ENCODE results near the gene AGBL4.
"Not testable (repeated sequence)": the region's sequence is repeated elsewhere in the genome, so short reads cannot be mapped to it uniquely, and the experiment has no call there.

The AGBL4 gene

DNA sequence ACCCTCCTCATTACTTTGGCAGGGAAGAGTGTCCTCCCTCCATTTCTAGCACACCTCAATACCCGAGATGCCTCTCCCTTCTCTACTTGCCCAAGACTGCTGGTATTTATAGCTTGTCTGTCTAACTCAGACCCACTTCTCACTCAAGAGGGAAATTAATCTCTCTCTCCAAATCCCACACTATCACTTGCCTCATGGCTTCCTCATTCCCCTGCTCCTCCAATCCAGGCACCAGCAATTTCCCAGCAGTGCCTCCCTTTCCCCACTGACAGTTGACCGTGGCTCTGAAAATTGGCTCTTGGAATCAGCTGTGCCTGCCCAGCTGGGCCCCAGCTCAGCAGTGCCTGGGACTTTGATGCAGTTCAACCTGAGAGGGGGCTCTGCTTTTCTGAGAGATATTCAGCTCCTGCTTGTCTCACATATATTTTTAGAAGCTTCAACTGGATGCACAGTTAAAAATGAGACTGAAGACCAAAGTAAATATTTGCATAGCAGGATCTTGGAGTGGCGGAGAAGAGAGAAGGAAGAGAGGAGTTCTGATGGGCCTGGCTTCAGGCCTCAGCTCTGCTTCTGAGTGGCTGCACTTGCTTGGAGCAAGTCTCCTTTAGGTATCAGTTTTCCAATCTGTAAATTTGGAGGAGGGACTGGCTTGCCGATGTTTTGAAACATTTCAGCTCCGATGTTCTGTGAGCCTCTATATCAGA is 1470.7 kb downstream of the AGBL4 start:
- TF ChIP-seq POLR2A (IDR thresholded peaks at IDR 0.05; ENCODE audit: low read depth, low read length): no peak
- FAIRE-seq: no peak
- DNase-seq (ENCODE audit: insufficient read length, low spot score): no peak

DNA sequence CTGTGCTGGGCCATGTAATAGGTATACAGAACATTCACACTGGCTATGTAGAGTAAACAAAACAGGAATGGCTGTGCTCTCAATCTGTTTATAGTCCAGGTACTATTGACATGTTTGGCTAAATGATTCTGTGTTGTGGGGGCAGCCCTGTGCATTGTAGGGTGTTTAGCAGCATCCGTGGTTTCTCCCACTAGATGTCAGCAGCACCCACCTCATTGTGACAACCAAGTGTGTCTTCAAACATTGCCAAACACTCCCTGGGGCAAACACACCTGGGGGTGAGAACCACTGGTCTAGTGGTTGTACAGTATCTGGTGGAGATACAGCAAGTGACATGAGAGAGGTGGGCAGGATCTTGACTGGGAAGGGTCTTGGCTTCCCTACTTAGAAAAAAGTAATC is 1471.3 kb downstream of the AGBL4 start:
- FAIRE-seq (no peak), DNase-seq (ENCODE audit: insufficient read length, low spot score) (no peak)
- no peak for TF ChIP-seq POLR2A (IDR thresholded peaks at IDR 0.05; ENCODE audit: low read depth, low read length)

DNA sequence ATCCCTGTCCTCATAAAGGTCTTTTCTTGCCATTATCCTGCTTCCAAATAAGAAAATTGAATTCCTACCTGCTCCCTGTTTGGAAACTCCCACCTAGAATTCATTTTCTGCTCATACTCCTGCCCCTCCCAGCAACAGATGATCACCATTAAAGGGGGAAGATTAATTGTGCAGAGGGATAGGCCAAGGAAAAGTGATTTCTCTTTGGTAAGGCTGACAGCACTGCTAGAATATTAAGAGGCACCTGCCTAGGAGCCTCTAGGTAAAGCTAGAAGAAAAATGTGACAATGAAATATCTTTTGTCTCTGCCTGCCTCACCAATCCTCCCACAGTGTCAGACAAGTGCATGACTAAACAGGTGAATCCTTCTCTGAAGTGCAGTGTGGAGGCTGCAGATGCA is 1474.8 kb downstream of the AGBL4 start:
- TF ChIP-seq POLR2A (IDR thresholded peaks at IDR 0.05; ENCODE audit: low read depth, low read length): no peak
- FAIRE-seq (no peak), DNase-seq (ENCODE audit: insufficient read length, low spot score) (no peak)

DNA sequence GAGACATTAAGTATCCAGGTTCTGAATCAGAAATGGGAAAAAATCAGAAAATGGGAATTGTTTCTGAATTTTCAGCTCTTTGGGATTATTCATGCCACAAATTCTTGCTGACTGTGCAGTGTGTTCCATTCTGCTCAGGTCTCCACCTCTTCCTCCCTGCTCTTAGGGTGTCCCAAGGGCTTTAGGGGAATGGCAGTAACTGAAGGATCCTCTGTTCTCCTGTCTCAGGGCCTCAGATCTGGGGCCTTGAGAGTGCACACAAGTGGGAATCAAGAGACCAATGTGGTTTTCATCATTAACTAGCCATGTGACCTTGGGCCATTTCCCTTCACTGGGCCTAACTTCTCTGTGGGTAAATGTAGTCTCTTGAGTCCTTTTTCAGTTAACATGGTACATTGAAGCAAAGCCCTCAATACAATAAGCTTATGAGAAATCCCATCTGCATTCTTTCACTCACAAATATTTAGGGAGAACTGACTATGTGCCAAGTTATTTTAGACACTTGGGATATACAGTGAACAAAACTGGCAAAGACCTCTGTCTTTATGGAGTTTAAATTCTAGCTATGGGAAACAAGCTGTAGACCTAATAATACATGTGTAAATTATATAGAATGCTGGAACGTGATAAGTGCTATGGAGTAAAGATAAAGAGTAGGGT is 1476.1 kb downstream of the AGBL4 start:
- DNase-seq (ENCODE audit: insufficient read length, low spot score): no peak
- no peak for FAIRE-seq
- no peak for TF ChIP-seq POLR2A (IDR thresholded peaks at IDR 0.05; ENCODE audit: low read depth, low read length)

DNA sequence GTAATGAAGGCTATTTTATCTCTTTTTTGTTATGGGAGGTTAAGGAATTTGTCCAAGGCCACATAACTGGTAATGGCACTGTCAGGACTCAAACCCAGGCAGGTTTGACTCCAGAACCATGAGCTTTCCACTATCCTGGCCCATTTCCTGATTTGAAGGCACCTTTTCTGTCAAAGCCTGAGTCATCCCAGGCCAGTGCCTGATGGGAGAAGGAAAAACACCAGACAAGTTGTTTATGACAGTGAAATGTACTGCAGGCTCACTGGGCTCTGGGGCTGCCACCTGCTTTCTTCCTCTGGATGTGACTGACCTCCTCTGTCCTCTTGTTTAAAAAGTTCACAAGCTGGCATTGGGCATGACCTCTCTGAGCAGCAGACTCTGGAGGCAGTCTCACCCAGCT is 1479.9 kb downstream of the AGBL4 start:
- DNase-seq (ENCODE audit: insufficient read length, low spot score) (no peak), FAIRE-seq (no peak)
- no peak for TF ChIP-seq POLR2A (IDR thresholded peaks at IDR 0.05; ENCODE audit: low read depth, low read length)

DNA sequence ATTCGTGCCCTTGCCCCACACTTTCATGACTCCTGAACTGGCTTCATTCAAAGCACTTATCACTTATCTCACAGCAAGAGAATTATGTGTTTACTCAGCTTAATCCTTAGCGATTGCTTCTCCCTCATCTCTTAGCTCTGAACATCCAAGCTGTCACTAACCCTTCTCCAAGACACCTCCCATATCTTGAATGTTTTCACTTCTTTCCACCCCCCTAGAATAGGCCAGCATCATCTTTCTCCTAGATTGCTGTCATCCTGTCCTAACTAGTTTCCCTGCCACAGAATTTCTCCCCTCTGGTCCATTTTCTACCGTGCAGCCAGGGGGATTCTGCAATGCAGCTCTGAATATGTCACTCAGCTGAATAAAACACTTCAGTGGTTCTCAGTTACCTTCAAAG is 1483.2 kb downstream of the AGBL4 start:
- FAIRE-seq (no peak), DNase-seq (ENCODE audit: insufficient read length, low spot score) (no peak)
- TF ChIP-seq POLR2A (IDR thresholded peaks at IDR 0.05; ENCODE audit: low read depth, low read length): no peak

DNA sequence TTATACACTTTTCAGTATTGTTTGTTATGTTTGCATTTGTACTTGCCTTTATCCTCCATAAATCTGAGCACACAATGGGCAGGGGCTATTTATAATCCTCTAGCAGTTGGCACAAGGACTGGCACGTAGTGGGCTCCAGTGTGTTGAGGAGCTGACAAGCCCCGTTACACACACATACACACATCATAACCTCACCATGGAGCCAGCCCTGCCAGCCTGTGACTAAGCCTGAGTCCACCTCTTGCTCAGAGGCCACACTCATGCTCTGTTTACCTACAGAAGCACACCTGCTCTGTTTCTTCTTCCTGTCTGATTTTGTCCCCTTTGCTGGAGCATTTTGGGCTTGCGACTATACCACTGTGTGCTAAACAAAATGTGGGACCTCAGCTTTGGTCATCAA is 1487.3 kb downstream of the AGBL4 start:
- FAIRE-seq: no peak
- no peak for TF ChIP-seq POLR2A (IDR thresholded peaks at IDR 0.05; ENCODE audit: low read depth, low read length)
- no peak for DNase-seq (ENCODE audit: insufficient read length, low spot score)

DNA sequence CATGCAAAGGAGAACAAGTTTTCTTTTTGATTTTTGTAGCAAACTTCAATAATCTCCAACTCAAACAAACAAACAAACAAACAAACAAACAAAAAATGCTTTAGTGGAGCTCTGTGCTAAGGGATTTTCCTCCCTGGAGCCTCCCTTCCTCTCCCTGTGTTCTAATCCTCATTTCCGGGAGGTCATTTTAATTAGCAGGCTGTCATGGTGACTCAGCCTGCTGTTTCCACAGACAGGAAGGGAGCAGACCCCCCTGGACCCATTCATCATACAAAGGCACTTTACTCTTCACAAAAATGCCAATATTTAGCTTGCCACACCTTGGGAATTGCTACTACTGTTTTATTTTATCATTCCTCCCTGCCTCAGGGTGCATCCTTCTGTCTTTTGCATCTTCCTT is 1490.8 kb downstream of the AGBL4 start:
- DNase-seq (ENCODE audit: insufficient read length, low spot score): no peak
- TF ChIP-seq POLR2A (IDR thresholded peaks at IDR 0.05; ENCODE audit: low read depth, low read length): no peak
- FAIRE-seq: no peak

DNA sequence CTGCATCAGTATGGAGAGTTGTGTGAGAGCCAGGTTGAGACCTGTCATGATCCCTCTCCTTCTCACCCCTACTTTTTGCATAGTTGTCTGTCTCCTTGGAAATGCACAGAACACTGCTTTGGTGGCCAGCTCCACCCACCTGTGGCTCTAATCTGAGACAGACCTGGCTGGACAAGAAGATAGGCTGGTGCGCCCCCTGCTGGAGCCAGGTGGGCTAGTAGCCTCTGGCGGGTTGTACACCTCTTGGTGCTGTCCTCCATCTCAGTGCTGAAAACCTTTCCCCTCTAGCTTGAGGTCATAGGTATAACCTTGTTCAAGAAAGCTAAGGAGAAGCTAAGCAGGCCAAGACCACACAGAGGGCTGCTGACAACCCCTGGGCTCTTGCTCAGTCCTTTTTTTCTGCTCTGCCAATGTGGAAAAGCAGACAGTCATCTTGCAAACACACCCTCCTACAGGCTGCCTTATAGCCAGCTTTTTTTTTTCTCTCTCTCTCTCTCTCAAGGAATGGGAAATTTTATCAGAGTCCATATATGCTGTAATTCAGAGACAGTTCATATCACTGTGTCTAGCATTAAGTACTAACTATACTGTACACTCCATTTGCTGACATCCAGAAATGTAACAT is 1492.9 kb downstream of the AGBL4 start:
- DNase-seq (ENCODE audit: insufficient read length, low spot score) (peak; percentile 50), FAIRE-seq (no peak)
- TF ChIP-seq POLR2A (IDR thresholded peaks at IDR 0.05; ENCODE audit: low read depth, low read length): no peak

DNA sequence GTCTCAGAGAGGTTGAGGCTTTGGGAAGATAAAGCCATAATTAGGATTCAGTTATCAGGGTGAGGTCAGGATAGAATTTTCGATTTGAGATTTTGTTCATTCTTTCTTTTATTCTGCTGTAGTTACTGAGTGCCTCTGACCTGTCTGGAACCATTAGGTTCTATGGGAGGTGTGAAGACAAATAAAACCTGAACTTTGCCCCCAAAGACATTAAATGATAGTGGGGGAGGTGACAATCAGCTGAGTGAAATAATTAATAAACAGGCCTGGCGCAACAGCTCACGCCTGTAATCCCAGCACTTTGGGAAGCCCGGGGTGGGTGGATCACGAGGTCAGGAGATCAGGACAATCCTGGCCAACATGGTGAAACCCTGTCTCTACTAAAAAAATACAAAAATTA is 1496.7 kb downstream of the AGBL4 start:
- DNase-seq (ENCODE audit: insufficient read length, low spot score) (no peak), FAIRE-seq (no peak)
- no peak for TF ChIP-seq POLR2A (IDR thresholded peaks at IDR 0.05; ENCODE audit: low read depth, low read length)

DNA sequence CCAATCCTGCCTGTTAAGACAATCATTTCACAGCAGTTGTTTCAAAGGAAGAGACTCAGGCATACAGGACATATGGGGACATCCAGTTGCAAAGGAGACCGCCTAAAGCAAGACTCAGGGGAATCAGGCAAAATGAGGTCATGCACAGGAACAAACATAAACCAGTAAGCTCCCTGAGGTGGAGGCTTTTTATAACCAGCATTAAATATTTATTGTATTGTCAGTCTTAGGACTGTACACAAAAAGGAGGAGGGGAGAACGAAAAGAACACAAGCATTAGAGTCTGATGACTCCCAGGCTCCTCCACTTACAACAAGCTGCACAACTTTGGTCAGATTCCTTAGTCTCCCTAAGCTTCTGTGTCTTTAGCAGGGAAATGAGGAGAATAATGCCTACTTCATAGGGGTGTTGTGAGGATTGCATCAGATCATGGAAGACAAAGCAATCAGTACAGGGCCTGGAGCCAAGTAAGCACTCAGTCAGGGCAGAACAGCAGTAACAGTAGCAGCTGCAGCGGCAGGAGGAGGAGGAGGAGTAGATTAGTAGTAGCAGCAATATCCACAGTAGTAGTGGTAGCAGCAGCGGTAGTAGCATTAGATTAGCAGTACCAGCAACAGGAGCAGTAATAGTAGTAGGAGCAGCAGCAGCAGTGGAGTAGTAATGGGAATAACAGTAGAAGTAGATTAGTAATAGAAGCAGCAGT is 1497.6 kb downstream of the AGBL4 start:
- no peak for DNase-seq (ENCODE audit: insufficient read length, low spot score)
- no peak for TF ChIP-seq POLR2A (IDR thresholded peaks at IDR 0.05; ENCODE audit: low read depth, low read length)
- FAIRE-seq: no peak

DNA sequence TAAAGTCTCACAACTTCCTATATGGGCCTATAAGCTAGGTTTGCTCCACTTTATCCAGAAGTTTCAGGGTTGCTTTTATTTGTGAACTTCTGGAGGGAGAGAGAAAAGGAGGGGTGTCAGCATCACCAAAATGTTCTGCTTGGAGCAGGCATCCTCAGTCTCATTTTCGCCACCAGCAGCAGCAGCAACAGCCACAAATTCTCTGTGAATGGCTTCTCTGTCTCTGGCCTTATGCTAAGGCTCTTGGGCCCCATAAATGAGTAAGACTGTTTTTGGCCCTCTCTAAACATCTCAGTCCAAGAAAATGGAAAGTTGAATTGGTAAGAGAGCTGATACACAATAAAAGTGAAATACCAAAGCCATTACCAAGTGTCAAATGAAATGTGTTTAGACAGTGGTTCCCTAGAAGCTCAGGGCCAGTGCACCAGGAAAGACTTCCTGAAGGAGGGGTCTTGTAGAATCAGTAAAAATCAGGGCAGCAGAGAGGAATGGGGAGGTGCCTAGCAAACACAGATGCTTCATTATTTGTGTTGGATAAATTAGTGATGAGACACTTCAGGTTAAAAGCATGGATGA is 1498.8 kb downstream of the AGBL4 start:
- no peak for TF ChIP-seq POLR2A (IDR thresholded peaks at IDR 0.05; ENCODE audit: low read depth, low read length)
- DNase-seq (ENCODE audit: insufficient read length, low spot score) (no peak), FAIRE-seq (no peak)

DNA sequence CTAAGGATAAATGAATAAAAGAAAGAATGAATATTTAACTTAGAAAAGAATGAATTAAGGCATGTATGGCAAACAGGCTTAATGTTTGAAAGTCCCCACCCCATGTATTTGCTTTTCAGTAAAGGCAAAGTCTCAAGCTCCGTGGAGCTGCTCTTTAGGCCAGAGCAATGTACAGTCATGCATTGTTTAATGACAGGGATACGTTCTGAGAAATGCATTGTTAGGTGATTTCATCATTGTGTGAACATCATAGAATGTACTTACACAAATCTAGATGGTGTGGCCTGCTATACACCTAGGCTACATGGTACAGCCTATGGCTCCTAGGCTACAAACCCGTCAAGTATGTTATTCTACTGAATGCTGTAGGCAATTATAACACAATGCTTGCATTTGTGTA is 1500.2 kb downstream of the AGBL4 start:
- TF ChIP-seq POLR2A (IDR thresholded peaks at IDR 0.05; ENCODE audit: low read depth, low read length): no peak
- FAIRE-seq (no peak), DNase-seq (ENCODE audit: insufficient read length, low spot score) (no peak)

DNA sequence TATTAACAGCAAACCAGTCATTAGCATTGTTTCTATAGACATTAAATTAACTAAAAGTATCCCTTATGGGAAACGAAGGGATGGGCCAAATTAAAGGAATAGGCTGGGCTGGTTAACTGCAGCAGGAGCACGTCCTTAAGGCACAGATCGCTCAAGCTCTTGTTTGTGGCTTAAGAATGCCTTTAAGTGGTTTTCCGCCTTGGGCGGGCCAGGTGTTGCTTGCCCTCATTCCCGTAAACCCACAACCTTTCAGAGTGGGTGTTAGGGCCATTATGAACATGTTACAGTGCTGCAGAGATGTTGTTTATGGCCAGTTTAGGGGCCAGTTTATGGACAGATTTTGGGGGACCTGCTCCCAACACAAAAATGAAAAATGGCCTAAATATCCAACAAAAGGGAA is 1503.9 kb downstream of the AGBL4 start:
- FAIRE-seq; DNase-seq (ENCODE audit: insufficient read length, low spot score): not testable (repeated sequence)

Data from H54 (cell line).